Transverse colon (tissue), 4 donors: ENCODE data around the gene TPPP3. TPM values are rescaled to one million over a fixed set of nuclear protein-coding genes. Genes with fewer than 3 reads are reported as not detected.

ENCODE experiments used
- DNase-seq: peaks from one replicate; pipeline ENCODE4 v3.0.0-alpha.2; 2019
- H3K27ac ChIP-seq, 4 donors: fragments of 200-600 bp; sonication (generic); 2 replicates each; pipeline ENCODE4 v1.5.1; 2016 to 2018; ENCODE audit warnings: inconsistent platforms in 4 of 4
- H3K27me3 ChIP-seq: fragments of 200-600 bp; sonication (generic); 2 replicates; pipeline ENCODE4 v1.5.1; 2017; ENCODE audit warnings: inconsistent platforms
- H3K36me3 ChIP-seq, 4 donors: fragments of 200-600 bp; sonication (generic); 2 replicates each; pipeline ENCODE4 v1.5.1; 2017 to 2019; ENCODE audit warnings: inconsistent platforms in 4 of 4
- H3K4me1 ChIP-seq, 4 donors: fragments of 200-600 bp; sonication (generic); 2 replicates each; pipeline ENCODE4 v1.5.1; 2017 to 2020; ENCODE audit warnings: inconsistent platforms in 4 of 4
- H3K4me3 ChIP-seq, 4 donors: fragments of 200-600 bp; sonication (generic); 1 replicate in 1 of 4; 2 replicates in 3 of 4; pipeline versions ENCODE4 v1.5.1 to v1.6.1; 2017 to 2019; ENCODE audit warnings: inconsistent platforms in 4 of 4
- H3K9me3 ChIP-seq, 2 donors: fragments of 200-600 bp; sonication (generic); 2 replicates each; pipeline ENCODE4 v1.5.1; 2017 to 2019; ENCODE audit warnings: inconsistent platforms in 2 of 2
- EP300 ChIP-seq: sonication (generic); formaldehyde crosslinking; IDR thresholded peaks from one replicate; pipeline ENCODE4 v1.6.1; 2017; ENCODE audit warnings: antibody characterized with exemption, low read depth
- POLR2A ChIP-seq: fragments of 450-650 bp; IDR thresholded peaks from one replicate; pipeline ENCODE4 v1.6.1; 2016; ENCODE audit warnings: antibody characterized with exemption, mild to moderate bottlenecking, moderate library complexity
- POLR2AphosphoS5 ChIP-seq, 3 donors: sonication (generic); formaldehyde crosslinking; IDR thresholded peaks; one replicate each; pipeline ENCODE4 v1.6.1; 2016; ENCODE audit warnings: antibody characterized with exemption in 3 of 3
- WGBS, 2 donors: methylation state at CpG; one replicate each; pipeline ENCODE4 v1.1.5; 2018; ENCODE audit warnings: low coverage in 1 of 2; 5-methylcytosine and 5-hydroxymethylcytosine counted together
- in situ Hi-C, 4 donors: fragments of 200-750 bp; cut with MboI; loops; one replicate each; pipeline versions ENCODE4 v1.15.0 to v1.15.1; 2017; ENCODE audit warnings: low sequenced_read_pairs in 3 of 4, low pct_ligation_motif_present in 1 of 4, low pct_unique_long_range_greater_than_20kb in 1 of 4
- intact Hi-C: fragments of 100-400 bp; cut with DNase I; formaldehyde crosslinking; loops from one replicate; pipeline ENCODE4 v1.15.1; 2023; ENCODE audit warnings: low total_unique reads
- total RNA-seq, 4 donors: library from RNA; depleted of rRNA; stranded (reverse); fragments of >200 nt; gene quantifications; one replicate each; pipeline ENCODE4 v1.1.0, GENCODE V29; 2016
- TF ChIP-seq, protein P1 (sequence below), 5 experiments: fragments of 200-600 bp in 3 of 5; fragments of 450-650 bp in 2 of 5; sonication (generic) in 3 of 5; IDR thresholded peaks; 1 replicate in 2 of 5; 2 replicates in 3 of 5; pipeline ENCODE4 v1.5.1; 2016 to 2017; ENCODE audit warnings: antibody characterized with exemption in 5 of 5, inconsistent platforms in 3 of 5, mild to moderate bottlenecking in 2 of 5, moderate library complexity in 1 of 5

Gene TPPP3
- total RNA-seq, 4 donors from 2014 or later = 3.5 to 20.9 (median 5.7) TPM; not detected in 1

DNA sequence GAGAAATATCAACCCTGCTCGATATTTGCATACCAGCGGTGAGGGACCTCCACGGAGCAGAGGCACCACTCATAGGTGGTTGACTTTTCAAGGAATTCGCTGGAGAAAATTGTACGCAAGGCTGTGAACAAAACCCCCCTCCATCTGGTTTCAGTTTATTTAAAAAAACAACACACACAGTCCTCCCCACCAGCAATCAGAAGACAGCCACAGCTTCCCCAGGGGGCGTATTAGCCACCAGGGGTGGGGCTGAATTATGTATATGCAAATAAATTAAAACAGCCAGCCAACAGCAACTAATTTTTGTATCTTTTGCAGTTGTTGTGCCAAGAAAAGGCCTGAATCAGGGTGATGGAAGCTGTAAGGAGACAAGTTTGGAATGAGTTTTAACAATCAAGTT is 31.8 kb upstream of the TPPP3 start:
- Histone ChIP-seq H3K27me3 (no peaks in the 10 kb centered on the region), H3K27ac (no peak overlapping the region), H3K36me3 (no peaks in the 10 kb centered on the region), H3K4me1 (peaks cover 8 to 17% (median 15%) of the 10 kb centered on the region in 4 donors), H3K9me3 (no peaks in the 10 kb centered on the region), H3K4me3 (no peak overlapping the region)
- WGBS, 2 donors = 41% methylated on average over 6 of the region's 6 CpGs; no CpG with 5 or more reads in 1 of the 2 donors
- TF ChIP-seq POLR2AphosphoS5 (IDR thresholded peaks at IDR 0.05) = no peak
- TF ChIP-seq, protein P1, sequence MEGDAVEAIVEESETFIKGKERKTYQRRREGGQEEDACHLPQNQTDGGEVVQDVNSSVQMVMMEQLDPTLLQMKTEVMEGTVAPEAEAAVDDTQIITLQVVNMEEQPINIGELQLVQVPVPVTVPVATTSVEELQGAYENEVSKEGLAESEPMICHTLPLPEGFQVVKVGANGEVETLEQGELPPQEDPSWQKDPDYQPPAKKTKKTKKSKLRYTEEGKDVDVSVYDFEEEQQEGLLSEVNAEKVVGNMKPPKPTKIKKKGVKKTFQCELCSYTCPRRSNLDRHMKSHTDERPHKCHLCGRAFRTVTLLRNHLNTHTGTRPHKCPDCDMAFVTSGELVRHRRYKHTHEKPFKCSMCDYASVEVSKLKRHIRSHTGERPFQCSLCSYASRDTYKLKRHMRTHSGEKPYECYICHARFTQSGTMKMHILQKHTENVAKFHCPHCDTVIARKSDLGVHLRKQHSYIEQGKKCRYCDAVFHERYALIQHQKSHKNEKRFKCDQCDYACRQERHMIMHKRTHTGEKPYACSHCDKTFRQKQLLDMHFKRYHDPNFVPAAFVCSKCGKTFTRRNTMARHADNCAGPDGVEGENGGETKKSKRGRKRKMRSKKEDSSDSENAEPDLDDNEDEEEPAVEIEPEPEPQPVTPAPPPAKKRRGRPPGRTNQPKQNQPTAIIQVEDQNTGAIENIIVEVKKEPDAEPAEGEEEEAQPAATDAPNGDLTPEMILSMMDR (IDR thresholded peaks at IDR 0.05) = no peak
- in situ Hi-C loops = no loop called here
- intact Hi-C loops = no loop called here
- DNase-seq = no peak

DNA sequence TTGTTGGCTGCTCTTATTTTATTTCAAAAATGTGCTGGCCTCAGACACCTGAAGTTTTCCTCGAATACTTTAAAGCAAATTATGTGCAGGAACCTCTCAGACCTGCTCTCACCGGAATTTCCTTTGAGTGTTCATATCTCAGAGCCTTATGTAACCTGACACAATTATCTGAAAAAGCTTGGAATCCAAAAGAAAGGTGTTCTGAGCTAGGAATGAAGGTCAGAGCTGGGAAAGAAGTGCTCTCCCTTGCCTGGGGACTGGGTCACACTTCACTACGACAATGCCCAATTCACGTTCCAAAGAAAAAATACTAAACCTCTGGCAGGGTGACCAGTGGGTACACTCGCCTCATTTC is 30.9 kb upstream of the TPPP3 start:
- Histone ChIP-seq H3K4me1 (peaks cover 8 to 16% (median 14%) of the 10 kb centered on the region in 4 donors), H3K9me3 (no peaks in the 10 kb centered on the region), H3K27ac (no peak overlapping the region), H3K27me3 (no peaks in the 10 kb centered on the region), H3K36me3 (no peaks in the 10 kb centered on the region), H3K4me3 (no peak overlapping the region)
- TF ChIP-seq EP300 = no peak
- no peak for TF ChIP-seq POLR2A
- no peak for DNase-seq
- 54 to 62% methylated on average over 2 to 5 of the region's 5 CpGs for WGBS, 2 donors
- intact Hi-C loops = no loop called here
- in situ Hi-C loops = no loop called here

- peaks cover 8 to 11% (median 9%) of the 10 kb centered on the region in 4 donors for H3K4me1 ChIP-seq
- in situ Hi-C loops = no loop called here
- H3K27ac ChIP-seq = no peak overlapping the region
- TF ChIP-seq POLR2A (no peak), POLR2AphosphoS5 (IDR thresholded peaks at IDR 0.05) (no peak), EP300 (no peak)
- TF ChIP-seq, protein P1 (IDR thresholded peaks at IDR 0.05) = no peak
- no peak overlapping the region for H3K4me3 ChIP-seq
- H3K36me3 ChIP-seq = no peaks in the 10 kb centered on the region
- intact Hi-C loops = no loop called here
- no peaks in the 10 kb centered on the region for H3K9me3 ChIP-seq
- no peak for DNase-seq
- WGBS, 2 donors = 47 to 63% methylated on average over 8 to 9 of the region's 9 CpGs
- H3K27me3 ChIP-seq = no peaks in the 10 kb centered on the region
Observed at GRCh38 chr16:67423611-67424260, 30.4 kb upstream of the TPPP3 start.

- in situ Hi-C loops (no loop called here), intact Hi-C loops (no loop called here)
- no peaks in the 10 kb centered on the region for H3K9me3 ChIP-seq
- H3K36me3 ChIP-seq = no peaks in the 10 kb centered on the region
- H3K4me3 ChIP-seq = no peak overlapping the region
- no peaks in the 10 kb centered on the region for H3K27me3 ChIP-seq
- no peak for DNase-seq
- 81% methylated on average over 5 of the region's 5 CpGs; no CpG with 5 or more reads in 1 of the 2 donors for WGBS, 2 donors
- H3K4me1 ChIP-seq = peaks cover 1 to 3% (median 2%) of the 10 kb centered on the region in 4 donors
- no peak for TF ChIP-seq POLR2AphosphoS5 (IDR thresholded peaks at IDR 0.05)
- no peak overlapping the region for H3K27ac ChIP-seq
Observed at GRCh38 chr16:67423015-67423414, 29.7 kb upstream of the TPPP3 start.

DNA sequence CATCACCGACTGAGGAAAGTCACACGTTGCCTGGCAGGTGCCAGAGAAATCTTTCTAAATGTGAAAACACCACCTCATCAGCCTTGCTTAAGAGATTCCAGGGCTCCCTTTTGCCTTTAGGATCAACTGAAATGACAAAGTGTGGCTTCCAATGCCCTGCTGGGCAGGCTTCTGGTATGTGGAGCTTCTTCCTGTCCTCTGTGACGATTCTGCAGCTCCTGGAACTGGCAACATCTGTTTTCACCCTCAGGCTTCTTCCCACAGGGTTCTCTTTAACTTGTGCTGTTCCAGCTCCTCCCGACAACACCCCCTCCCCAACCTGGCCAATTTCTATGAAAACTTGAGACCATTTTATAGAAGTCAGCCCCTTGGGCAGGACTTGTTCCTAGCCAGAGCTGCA is 27.7 kb upstream of the TPPP3 start:
- in situ Hi-C loops = no loop called here

More for the DNA sequence above, 27.7 kb upstream of the TPPP3 start:
- Histone ChIP-seq H3K27me3 (no peaks in the 10 kb centered on the region), H3K4me3 (no peak overlapping the region), H3K27ac (no peak overlapping the region), H3K36me3 (no peaks in the 10 kb centered on the region), H3K4me1 (peaks cover 0 to 8% (median 4%) of the 10 kb centered on the region in 4 donors), H3K9me3 (no peaks in the 10 kb centered on the region)
- intact Hi-C loops = no loop called here
- DNase-seq = no peak
- TF ChIP-seq, protein P1 (IDR thresholded peaks at IDR 0.05) = no peak
- no peak for TF ChIP-seq POLR2A
- no peak for TF ChIP-seq EP300
- TF ChIP-seq POLR2AphosphoS5 (IDR thresholded peaks at IDR 0.05) = no peak
- WGBS, 2 donors = 67 to 88% methylated on average over 1 to 4 of the region's 4 CpGs
